ENCODE data around the gene LIG4.

DNA sequence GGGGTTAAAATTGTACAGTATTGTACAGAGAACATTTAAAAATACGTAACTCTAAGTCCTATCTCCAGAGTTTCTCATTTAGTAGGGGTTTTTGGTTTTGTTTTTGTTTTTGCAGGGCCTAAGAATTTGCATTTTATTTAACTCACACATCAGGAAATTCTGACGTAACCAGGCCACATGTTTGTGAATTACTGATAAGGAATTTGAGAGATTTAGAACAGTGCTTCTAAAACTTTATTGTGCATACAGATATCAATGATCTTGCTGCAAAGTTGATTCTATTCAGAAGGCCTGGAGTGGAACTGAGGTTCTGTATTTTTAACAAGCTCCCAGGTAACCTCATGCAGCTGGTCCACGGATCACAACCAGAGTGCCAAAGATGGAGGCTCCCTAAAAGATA, 49.3 kb downstream of the LIG4 start:
- TF ChIP-seq, protein P1, sequence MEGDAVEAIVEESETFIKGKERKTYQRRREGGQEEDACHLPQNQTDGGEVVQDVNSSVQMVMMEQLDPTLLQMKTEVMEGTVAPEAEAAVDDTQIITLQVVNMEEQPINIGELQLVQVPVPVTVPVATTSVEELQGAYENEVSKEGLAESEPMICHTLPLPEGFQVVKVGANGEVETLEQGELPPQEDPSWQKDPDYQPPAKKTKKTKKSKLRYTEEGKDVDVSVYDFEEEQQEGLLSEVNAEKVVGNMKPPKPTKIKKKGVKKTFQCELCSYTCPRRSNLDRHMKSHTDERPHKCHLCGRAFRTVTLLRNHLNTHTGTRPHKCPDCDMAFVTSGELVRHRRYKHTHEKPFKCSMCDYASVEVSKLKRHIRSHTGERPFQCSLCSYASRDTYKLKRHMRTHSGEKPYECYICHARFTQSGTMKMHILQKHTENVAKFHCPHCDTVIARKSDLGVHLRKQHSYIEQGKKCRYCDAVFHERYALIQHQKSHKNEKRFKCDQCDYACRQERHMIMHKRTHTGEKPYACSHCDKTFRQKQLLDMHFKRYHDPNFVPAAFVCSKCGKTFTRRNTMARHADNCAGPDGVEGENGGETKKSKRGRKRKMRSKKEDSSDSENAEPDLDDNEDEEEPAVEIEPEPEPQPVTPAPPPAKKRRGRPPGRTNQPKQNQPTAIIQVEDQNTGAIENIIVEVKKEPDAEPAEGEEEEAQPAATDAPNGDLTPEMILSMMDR (conservative IDR thresholded peaks at IDR 0.05 in 1 of 2, IDR thresholded peaks at IDR 0.05 in 1 of 2; ENCODE audit: extremely low read depth in 1 of 2, insufficient read depth in 1 of 2, low read depth in 1 of 2, low read length in 2 of 2), result no peak
- no peak for TF ChIP-seq EZH2 (IDR thresholded peaks at IDR 0.05; ENCODE audit: borderline replicate concordance, low read length)
